ENCODE data around the gene ZBED1.
"Not testable (repeated sequence)": the region's sequence is repeated elsewhere in the genome, so short reads cannot be mapped to it uniquely, and the experiment has no call there.

ZBED1 gene

GRCh38 chrX:2500803-2501558 lies at the start of gene ZBED1, which contains the start of gene DHRSX:
ZBED1 (minus strand) TSS chrX:2500976; CDS start chrX:2490719, 10,257 bp downstream.
DHRSX (minus strand) TSS chrX:2500976; CDS start chrX:2500925, 51 bp downstream.
- DNase-seq (ENCODE audit: low read depth) = no peak

- no peak for DNase-seq (ENCODE audit: low read depth)
These were observed 49.1 kb upstream of the ZBED1 start for GRCh38 chrX:2549876-2550275.

DNA sequence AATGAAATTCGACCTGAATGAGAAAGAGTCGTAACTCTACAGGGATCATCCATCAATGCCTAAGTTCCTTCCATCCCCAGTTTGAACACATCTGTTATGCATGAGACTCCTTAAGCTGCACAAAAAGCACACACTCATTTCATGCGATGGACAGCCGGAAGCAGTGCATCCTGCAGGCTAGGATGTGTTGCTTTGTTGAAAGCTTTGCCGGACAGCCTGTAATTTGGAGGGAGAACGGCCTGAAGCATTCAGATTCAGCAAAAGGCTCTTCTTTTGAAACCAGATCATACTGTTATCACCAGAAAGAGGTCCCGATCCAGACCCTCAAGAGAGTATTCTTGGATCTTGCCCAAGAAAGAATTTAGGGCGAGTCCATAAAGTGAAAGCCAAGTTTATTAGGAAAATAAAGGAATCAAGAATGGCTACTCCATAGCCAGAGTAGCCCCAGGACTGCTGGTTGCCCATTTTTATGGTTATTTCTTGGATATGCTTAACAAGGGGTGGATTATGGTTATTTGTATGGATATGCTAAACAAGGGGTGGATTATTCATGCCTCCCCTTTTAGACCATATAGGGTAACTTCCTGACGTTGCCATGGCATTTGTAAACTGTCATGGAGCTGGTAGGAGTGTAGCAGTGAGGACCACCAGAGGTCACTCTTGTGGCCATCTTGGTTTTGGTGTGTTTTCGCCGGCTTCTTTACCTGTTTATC lies 48.1 kb upstream of the ZBED1 start:
- DNase-seq (ENCODE audit: low read depth) = no peak

DNA sequence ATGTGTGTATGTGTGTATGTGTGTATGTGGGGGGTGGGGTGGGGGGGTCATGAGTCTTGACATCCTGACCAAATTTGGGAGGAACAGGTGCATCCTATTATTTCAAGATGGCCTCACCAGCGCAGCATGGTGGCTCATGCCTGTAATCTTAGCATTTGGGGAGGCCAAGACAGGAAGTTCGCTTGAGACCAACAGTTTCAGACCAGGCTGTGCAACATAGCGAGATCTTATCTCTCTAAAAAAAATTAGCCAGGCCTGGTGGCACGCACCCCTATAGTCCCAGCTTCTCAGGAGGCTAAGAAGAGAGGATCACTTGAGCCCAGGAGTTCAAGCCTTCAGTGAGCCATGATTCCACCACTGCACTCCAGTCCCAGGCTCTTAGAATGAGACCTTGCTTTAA lies 47.0 kb upstream of the ZBED1 start:
- no peak for DNase-seq (ENCODE audit: low read depth)

DNA sequence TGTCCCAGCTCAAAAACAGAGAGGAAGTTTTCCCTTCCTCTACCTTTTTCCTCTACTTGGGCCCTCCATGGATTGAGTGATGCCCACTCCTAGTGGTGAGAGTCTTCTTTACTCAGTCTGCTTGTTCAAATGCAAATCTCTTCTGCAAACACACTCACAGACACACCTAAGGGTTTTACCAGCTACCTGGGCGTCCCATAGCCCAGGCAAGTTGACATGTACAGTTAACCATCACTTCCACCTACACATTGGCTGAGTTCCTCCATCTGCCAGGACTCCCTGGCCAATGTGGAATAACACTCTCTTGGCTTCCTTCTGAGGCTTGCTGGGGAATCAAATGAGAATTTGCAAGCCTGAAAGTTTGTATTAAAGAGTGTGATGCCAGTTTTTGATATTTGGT lies 45.7 kb upstream of the ZBED1 start:
- DNase-seq (ENCODE audit: low read depth) = no peak

GRCh38 chrX:2545144-2545543 lies 44.4 kb upstream of the ZBED1 start:
- DNase-seq (ENCODE audit: low read depth) = no peak

DNA sequence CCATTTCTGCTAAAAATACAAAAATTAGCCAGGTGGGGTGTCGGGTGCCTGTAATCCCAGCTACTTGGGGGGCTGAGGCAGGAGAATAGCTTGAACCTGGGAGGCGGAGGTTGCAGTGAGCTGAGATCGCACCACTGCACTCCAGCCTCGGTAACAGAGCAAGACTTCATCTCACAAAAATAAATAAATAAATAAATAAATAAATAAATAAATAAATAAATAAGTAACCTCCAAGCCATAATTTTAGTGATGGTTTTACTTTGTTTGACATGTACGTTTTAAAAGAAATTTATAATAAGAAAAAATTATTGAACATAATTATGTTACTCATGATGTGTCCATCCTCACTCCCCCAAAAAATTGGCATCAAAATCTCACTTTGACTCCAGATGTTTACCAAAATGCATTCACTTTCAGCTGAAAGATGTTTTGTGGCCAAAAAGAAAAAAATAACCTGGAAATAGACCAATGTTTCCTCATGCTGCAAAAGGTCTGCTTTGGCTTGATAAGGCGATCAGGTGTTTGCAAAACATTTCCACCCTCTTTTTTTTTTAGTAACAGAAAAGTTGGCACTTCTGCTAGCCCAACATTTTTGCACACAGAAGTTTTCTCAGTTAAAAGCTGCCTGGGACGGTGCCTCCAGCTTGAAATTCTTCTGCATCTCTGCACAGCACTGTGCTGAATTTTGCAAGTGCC lies 42.2 kb upstream of the ZBED1 start:
- DNase-seq (ENCODE audit: low read depth) = no peak

DNA sequence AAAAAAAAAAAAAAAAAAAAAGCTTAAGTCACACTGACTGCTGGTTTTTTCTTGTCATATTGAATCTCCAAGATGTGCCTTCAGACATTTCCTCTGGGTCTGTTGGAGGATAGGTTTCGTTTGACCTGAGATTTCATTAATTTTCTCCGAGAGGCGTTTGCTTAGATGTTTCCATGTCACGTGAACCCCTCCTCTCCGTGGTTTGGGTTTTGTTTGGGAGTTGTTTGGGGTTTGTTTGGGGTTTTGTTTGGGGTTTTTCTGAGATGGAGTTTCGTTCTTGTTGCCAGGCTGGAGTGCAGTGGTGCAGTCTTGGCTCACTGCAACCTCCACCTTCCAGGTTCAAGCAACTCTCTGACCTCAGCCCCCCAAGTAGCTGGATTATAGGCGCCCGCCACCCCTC lies 40.8 kb upstream of the ZBED1 start:
- no peak for DNase-seq (ENCODE audit: low read depth)

DNA sequence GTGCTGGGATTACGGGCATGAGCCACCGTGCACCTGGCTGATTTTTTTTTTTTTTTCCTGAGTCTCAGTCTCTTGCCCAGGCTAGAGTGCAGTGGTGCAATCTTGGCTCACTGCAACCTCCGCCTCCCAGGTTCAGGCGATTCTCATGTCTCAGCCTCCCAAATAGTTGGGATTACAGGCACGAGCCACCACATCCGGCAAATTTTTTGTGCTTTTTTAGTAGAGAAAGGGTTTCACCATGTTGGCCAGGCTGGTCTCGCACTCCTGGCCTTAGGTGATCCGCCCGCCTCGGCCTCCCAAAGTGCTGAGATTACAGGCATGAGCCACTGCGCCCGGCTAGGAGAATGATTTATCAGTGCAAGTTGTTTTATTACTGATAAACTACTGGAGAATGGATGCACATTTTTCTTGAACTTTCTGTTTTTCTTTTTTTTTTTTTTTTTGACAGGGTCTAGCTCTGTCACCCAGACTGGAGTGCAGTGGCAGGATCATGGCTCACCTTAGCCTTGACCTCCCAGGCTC lies 39.7 kb upstream of the ZBED1 start:
- DNase-seq (ENCODE audit: low read depth) = peak; percentile 52

DNA sequence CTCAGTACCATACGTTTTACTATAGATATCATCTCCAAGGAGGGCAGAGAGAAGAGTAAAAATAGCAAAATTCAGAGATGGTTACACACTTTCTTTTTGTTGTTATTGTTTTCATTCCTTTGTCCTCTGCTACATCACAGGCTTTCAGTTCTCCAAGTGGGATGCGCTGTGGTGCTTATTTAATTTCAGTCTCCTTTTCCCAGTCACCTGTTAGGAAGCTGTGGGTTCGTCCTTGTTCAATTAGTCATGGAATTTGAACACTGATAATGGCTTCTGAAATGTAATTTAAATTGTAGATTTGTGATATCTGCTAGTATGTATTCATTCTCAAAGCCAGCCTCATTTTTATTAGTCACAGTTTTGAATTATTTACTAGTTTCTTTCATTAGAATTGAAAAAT lies 38.8 kb upstream of the ZBED1 start:
- DNase-seq (ENCODE audit: low read depth) = no peak

DNA sequence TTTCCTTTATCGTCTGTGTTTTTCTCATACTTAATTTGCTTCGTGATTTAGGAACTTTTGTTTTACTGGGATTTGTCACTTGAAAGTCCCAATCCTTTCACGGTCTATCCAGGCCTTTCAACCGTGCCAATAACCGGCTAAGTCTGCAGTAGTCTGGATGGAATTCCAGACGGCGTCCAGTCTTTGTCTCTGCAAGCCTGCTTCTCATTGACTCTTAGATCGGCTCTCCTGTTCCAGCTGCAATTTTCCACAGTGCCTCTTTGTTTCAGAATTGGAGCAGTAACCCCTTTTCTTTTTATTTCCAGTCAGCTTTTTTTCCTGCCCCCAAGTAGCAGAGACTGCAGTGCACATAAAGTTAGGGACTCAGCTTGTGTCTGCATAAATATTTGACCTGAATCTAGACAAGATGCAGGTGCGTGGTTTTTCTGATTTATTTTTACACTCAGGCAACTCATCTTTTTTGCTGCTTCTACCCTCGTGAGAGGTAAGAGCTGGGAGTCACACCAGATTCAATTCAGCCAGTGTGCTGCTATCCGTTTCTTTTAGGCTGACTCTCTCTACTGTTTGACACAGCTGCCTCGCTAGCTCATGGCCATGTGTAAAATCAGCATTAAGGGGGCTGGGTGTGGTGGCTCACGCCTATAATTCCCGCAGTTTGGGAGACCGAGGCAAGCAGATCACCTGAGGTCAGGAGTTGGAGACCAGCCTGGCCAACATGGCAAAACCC lies 37.4 kb upstream of the ZBED1 start:
- DNase-seq (ENCODE audit: low read depth) = no peak

GRCh38 chrX:2536974-2537373 lies 36.2 kb upstream of the ZBED1 start:
- DNase-seq (ENCODE audit: low read depth) = no peak

GRCh38 chrX:2536141-2536540 lies 35.4 kb upstream of the ZBED1 start:
- DNase-seq (ENCODE audit: low read depth) = no peak

- not testable (repeated sequence) for DNase-seq (ENCODE audit: low read depth)
These were observed 33.7 kb upstream of the ZBED1 start for GRCh38 chrX:2534261-2535021.

GRCh38 chrX:2533424-2533823 lies 32.6 kb upstream of the ZBED1 start:
- no peak for DNase-seq (ENCODE audit: low read depth)

- no peak for DNase-seq (ENCODE audit: low read depth)
These were observed 25.6 kb upstream of the ZBED1 start for GRCh38 chrX:2526390-2526789.

DNA sequence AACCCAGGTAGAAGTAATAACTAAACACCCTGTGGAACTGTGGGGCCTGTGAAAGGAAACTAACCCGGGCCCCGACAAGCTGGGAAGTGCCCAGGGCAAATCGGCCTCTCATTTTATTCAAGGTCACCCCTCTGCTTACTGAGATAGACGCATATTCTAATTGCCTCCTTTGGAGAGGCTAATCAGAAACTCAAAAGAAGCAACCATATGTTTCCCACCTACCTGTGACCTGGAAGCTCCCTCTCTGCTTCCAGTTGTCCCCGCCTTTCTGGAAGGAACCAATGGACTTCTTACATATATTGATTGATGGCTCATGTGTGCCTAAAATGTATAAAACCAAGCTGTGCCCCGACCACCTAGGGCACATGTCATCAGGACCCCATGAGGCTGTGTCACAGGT lies 23.1 kb upstream of the ZBED1 start:
- DNase-seq (ENCODE audit: low read depth) = no peak

DNA sequence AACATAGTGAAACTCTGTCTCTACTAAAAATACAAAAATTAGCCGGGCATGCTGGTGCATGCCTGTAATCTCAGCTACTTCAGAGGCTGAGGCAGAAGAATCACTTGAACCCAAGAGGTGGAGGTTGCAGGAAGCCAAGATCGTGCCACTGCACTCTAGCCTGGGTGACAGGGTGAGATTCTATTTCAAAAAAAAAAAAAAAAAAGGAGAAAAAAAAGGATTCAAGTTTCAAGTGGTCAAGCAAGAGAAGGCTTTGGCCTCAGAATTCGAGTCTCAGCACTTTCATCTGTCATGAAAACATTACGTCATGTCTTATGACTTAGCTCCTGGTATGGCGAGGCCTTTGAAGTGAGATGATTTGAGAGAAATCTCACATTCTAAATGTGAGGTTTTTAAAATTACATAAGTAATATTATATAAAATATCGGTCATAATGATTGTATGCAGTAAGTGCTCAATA lies 21.2 kb upstream of the ZBED1 start:
- no peak for DNase-seq (ENCODE audit: low read depth)

GRCh38 chrX:2521092-2521926 lies 20.5 kb upstream of the ZBED1 start:
- peak; percentile 6 for DNase-seq (ENCODE audit: low read depth)

DNA sequence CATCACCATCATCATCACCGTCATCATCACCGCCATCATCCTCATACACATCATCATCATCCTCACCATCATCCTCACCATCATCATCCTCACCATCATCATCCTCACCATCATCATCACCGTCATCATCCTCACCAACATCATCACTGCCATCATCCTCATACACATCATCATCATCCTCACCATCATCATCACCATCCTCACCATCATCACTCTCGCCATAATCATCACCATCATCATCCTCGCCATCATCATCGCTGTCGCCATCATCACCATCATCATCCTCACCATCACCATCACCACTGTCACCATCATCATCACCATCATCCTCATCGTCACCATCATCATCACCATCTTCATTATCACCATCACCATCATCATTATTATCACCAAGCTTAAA lies 19.8 kb upstream of the ZBED1 start:
- DNase-seq (ENCODE audit: low read depth) = no peak

Measured in amniotic epithelial cell (primary cell).